Pancreas (tissue), 10 donors: ENCODE results near the gene ATXN7L3. TPM values are rescaled to one million over a fixed set of nuclear protein-coding genes. Genes with fewer than 3 reads are reported as not detected.

Source experiments
- ATAC-seq, 4 donors: fragments of 200-7000 bp; cut with Tn5 transposase; one replicate each; pipeline versions ENCODE4 v1.8.0 to v1.9.1; 2020; ENCODE audit warnings: mild to moderate bottlenecking in 4 of 4, moderate library complexity in 4 of 4
- DNase-seq, 6 donors: peaks; one replicate each; pipeline ENCODE4 v3.0.0-alpha.2; 2020
- FAIRE-seq: peaks from 2 replicates; lab custom pipeline; 2012; peaks lifted over from hg19 to GRCh38; lab: Jason Lieb, UNC
- H3K27ac ChIP-seq, 4 donors: fragments of 200-600 bp; sonication (generic); 1 replicate in 3 of 4; 2 replicates in 1 of 4; pipeline versions ENCODE4 v1.5.0 to v1.8.0; 2020
- H3K27me3 ChIP-seq, 4 donors: fragments of 200-600 bp; one replicate each; pipeline ENCODE4 v1.8.0; 2021
- H3K36me3 ChIP-seq, 3 donors: fragments of 200-600 bp; sonication (generic) in 1 of 3; one replicate each; pipeline versions ENCODE4 v1.5.0 to v1.8.0; 2020 to 2021
- H3K4me1 ChIP-seq, 3 donors: fragments of 200-600 bp; one replicate each; pipeline ENCODE4 v1.8.0; 2021
- H3K4me3 ChIP-seq, 4 donors: fragments of 200-600 bp; sonication (generic) in 2 of 4; one replicate each; pipeline versions ENCODE4 v1.5.0 to v1.8.0; 2020 to 2021
- H3K9me3 ChIP-seq, 4 donors: fragments of 200-600 bp; one replicate each; pipeline ENCODE4 v1.8.0; 2021
- WGBS, 2 donors: extraction: QIAGEN DNeasy Blood & Tissue Kit; methylation state at CpG; one replicate each; pipeline ENCODE4 v1.1.7; 2013; 5-methylcytosine and 5-hydroxymethylcytosine counted together
- intact Hi-C, 3 donors: fragments of 100-400 bp; cut with DNase I; formaldehyde crosslinking; loops; one replicate each; pipeline versions ENCODE4 v1.11.1 to v1.14.2; 2022
- polyA plus RNA-seq, 2 donors: library from polyadenylated mRNA; stranded (reverse); fragments of 200-250 nt; gene quantifications; one replicate each; pipeline ENCODE4 v1.2.3, GENCODE V29; 2013
- total RNA-seq, 6 donors: library from RNA; stranded (reverse); fragmentation: NEBNext Ultra II Directional in 4 of 6; extraction: Animal tissue kit (Norgen Biotek cat#: 25700) in 4 of 6; gene quantifications; one replicate each; pipeline versions ENCODE4 v1.2.1 to v1.2.4, GENCODE V29; 2021 to 2023
- TF ChIP-seq, protein P1 (sequence below), 4 donors: fragments of 200-600 bp; sonication (generic) in 3 of 4; IDR thresholded peaks; one replicate each; pipeline versions ENCODE4 v1.5.0 to v1.8.0; 2021; ENCODE audit warnings: antibody characterized with exemption in 4 of 4
- donor health status: healthy with polysubstance abuse.
- donor health status: DM: no; HTN: no; CAD: no; lungs with moderate emphysema.
- donor health status: DM: no; HTN: no; CAD: no.
- donor health status: control.
- donor health status: control.
- donor health status: Bipolar disorder and iron deficiency.
- donor health status: DM: yes; HTN: yes; CAD: no.
- donor health status: DM: no; HTN: no; CAD: no.
- donor health status: DM: no; HTN: no; CAD: no.
- donor health status: DM: yes; HTN: yes; CAD: no.

ATXN7L3 gene
- total and polyA plus RNA-seq, 8 donors = 21.1 to 38.0 (median 27.3) TPM

DNA sequence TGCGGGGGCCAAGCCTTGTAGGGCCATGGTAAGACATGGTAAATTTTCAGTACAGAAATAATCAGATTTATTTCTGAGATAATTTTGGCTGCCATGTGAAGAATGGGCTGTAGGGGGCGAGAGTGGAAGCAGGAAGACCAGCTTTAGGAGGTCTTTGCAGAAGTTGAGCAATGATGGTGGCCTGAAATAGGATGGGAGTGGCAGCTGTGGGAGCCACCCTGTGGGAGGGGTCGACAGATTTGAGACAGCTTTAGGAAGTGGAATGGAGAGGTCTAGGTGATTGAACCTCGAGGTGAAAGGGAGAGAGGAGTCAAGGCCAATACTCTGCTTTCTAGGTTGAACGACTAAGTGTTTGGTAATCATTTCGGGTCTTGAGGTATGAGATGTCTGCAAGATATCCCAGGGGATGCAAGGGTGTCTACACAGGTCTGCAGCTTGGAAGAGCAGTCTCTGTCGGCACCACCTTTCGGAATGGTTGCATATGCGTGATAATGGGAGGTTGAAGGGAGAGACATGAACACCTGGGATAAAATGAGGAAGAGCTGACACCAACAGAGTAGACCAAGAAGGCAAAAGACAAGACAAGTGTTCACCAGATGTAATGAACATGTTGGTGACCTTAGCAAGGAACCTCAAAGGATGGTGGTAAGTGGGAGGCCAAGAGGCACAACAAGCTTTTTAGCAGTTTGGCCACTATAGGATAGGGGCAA lies 4.2 kb upstream of the ATXN7L3 start:
- FAIRE-seq = no peak
- TF ChIP-seq, protein P1, sequence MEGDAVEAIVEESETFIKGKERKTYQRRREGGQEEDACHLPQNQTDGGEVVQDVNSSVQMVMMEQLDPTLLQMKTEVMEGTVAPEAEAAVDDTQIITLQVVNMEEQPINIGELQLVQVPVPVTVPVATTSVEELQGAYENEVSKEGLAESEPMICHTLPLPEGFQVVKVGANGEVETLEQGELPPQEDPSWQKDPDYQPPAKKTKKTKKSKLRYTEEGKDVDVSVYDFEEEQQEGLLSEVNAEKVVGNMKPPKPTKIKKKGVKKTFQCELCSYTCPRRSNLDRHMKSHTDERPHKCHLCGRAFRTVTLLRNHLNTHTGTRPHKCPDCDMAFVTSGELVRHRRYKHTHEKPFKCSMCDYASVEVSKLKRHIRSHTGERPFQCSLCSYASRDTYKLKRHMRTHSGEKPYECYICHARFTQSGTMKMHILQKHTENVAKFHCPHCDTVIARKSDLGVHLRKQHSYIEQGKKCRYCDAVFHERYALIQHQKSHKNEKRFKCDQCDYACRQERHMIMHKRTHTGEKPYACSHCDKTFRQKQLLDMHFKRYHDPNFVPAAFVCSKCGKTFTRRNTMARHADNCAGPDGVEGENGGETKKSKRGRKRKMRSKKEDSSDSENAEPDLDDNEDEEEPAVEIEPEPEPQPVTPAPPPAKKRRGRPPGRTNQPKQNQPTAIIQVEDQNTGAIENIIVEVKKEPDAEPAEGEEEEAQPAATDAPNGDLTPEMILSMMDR (IDR thresholded peaks at IDR 0.05) = peak; percentile 22 to 55 (median 35)
- peaks cover 0 to 4% (median 3%) of the 10 kb centered on the region in 3 donors for H3K4me1 ChIP-seq
- peaks cover 0 to 14% (median 13%) of the 10 kb centered on the region in 3 donors for H3K36me3 ChIP-seq
- intact Hi-C loops = no loop called here
- DNase-seq = peak in 1 of 6 donors; percentile 30
- H3K27me3 ChIP-seq = no peaks in the 10 kb centered on the region
- 49 to 56% methylated on average over 9 of the region's 9 CpGs for WGBS, 2 donors
- H3K27ac ChIP-seq = no peak overlapping the region
- H3K9me3 ChIP-seq = no peaks in the 10 kb centered on the region
- H3K4me3 ChIP-seq = no peak overlapping the region
- ATAC-seq = no peak

DNA sequence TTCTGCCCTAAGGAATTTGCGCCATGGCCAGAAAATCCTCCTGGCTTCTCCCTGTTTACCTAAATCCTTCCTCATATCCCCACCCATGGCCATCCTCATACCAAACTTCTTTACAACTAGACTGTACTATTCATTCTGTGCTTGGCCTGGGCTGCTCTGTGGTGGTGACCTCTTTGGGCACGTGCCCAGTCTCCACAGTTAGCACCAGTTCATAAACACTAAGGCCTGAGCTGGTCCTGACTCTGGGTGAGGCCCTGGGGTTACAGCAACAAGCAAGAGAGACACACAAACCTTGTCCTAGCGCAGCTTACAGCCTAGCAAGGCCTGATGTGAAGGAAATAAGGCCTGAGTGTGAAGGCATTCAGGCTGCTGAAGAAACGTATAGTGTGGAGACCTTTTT lies 3.1 kb upstream of the ATXN7L3 start:
- WGBS, 2 donors = 79 to 86% methylated on average over 4 of the region's 4 CpGs
- peaks cover 0 to 12% (median 11%) of the 10 kb centered on the region in 3 donors for H3K36me3 ChIP-seq

GRCh38 chr17:44200478-44201155 lies 933 bp upstream of the ATXN7L3 start:
- intact Hi-C loops = no loop called here
- FAIRE-seq = no peak
- WGBS, 2 donors = 3 to 4% methylated on average over 34 to 36 of the region's 36 CpGs
- TF ChIP-seq, protein P1 (IDR thresholded peaks at IDR 0.05) = no peak
- Histone ChIP-seq H3K4me1 (peaks cover 3 to 11% (median 6%) of the 10 kb centered on the region in 3 donors), H3K4me3 (peak overlapping the region; percentile 87 to 93 (median 91)), H3K27ac (peak overlapping the region; percentile 83 to 93 (median 91)), H3K27me3 (no peaks in the 10 kb centered on the region), H3K36me3 (no peaks in the 10 kb centered on the region), H3K9me3 (no peaks in the 10 kb centered on the region)
- peak in 1 of 6 donors; percentile 46 for DNase-seq
- ATAC-seq = peak in 3 of 4 donors; percentile 0 to 1 (median 1)

More for the DNA sequence above, 3.1 kb upstream of the ATXN7L3 start:
- ATAC-seq (no peak), FAIRE-seq (no peak), DNase-seq (peak in 1 of 6 donors; percentile 25)
- H3K27me3 ChIP-seq = no peaks in the 10 kb centered on the region
- H3K4me1 ChIP-seq = peaks cover 3 to 11% (median 3%) of the 10 kb centered on the region in 3 donors
- no peaks in the 10 kb centered on the region for H3K9me3 ChIP-seq
- intact Hi-C loops = no loop called here
- no peak overlapping the region for H3K4me3 ChIP-seq
- H3K27ac ChIP-seq = no peak overlapping the region
- TF ChIP-seq, protein P1 (IDR thresholded peaks at IDR 0.05) = no peak

GRCh38 chr17:44198721-44199552 lies 747 bp downstream of the ATXN7L3 start:
- TF ChIP-seq, protein P1 (IDR thresholded peaks at IDR 0.05) = no peak
- no peaks in the 10 kb centered on the region for H3K9me3 ChIP-seq
- H3K27me3 ChIP-seq = no peaks in the 10 kb centered on the region
- ATAC-seq (peak; percentile 26 to 49 (median 32)), FAIRE-seq (no peak), DNase-seq (peak; percentile 61 to 90 (median 75))
- H3K27ac ChIP-seq = peak overlapping the region; percentile 83 to 93 (median 91)
- 0 to 2% methylated on average over 19 to 61 of the region's 68 CpGs for WGBS, 2 donors
- peaks cover 3 to 11% (median 6%) of the 10 kb centered on the region in 3 donors for H3K4me1 ChIP-seq
- H3K36me3 ChIP-seq = peaks cover 5 to 12% (median 12%) of the 10 kb centered on the region in 3 donors
- peak overlapping the region; percentile 87 to 93 (median 91) for H3K4me3 ChIP-seq
- intact Hi-C loops = no loop called here
